NT2/D1 (cell line): ENCODE data around the gene TNFRSF8.

Source experiments
- SUZ12 ChIP-seq: IDR thresholded peaks from 2 replicates; pipeline ENCODE4 v1.6.1; 2011; ENCODE audit not compliant: insufficient read length, insufficient read depth; ENCODE audit errors: extremely low read depth
- YY1 ChIP-seq: IDR thresholded peaks from 2 replicates; pipeline ENCODE4 v1.6.1; 2011; ENCODE audit not compliant: insufficient read length, insufficient read depth
- ZNF274 ChIP-seq: IDR thresholded peaks from 2 replicates; pipeline ENCODE4 v1.6.1; 2011; ENCODE audit warnings: mild to moderate bottlenecking, low read depth, low read length

- no peak for TF ChIP-seq ZNF274
- no peak for TF ChIP-seq SUZ12
- TF ChIP-seq YY1: no peak
These were observed 100.1 kb downstream of the TNFRSF8 start for GRCh38 chr1:12163210-12163609.
